Nephron (organoid): ENCODE measurements around the gene DOCK1.
"Not testable (repeated sequence)": the region's sequence is repeated elsewhere in the genome, so short reads cannot be mapped to it uniquely, and the experiment has no call there.

Experiments used
- H3K27ac Mint-ChIP-seq, 3 experiments: 2 replicates each; pipeline ENCODE4 v1.8.0; 2020; ENCODE audit warnings: mixed read lengths in 3 of 3, mild to moderate bottlenecking in 2 of 3, moderate library complexity in 1 of 3
- H3K27me3 Mint-ChIP-seq: 2 replicates; pipeline ENCODE4 v1.8.0; 2021; ENCODE audit warnings: low read depth, mild to moderate bottlenecking, moderate library complexity, mixed read lengths
- H3K36me3 Mint-ChIP-seq: 2 replicates; pipeline ENCODE4 v1.8.0; 2020; ENCODE audit warnings: low read depth, mixed read lengths
- H3K4me1 Mint-ChIP-seq: 2 replicates; pipeline ENCODE4 v1.8.0; 2020; ENCODE audit warnings: mixed read lengths
- H3K4me3 Mint-ChIP-seq, 3 experiments: 2 replicates each; pipeline ENCODE4 v1.8.0; 2020; ENCODE audit warnings: mild to moderate bottlenecking in 3 of 3, mixed read lengths in 3 of 3, moderate library complexity in 2 of 3
- H3K9me3 Mint-ChIP-seq: 2 replicates; pipeline ENCODE4 v1.8.0; 2020; ENCODE audit warnings: mixed read lengths
- TF ChIP-seq, protein P1 (sequence below), 3 experiments: fragments of 200-600 bp; sonication (generic); IDR thresholded peaks; one replicate each; pipeline ENCODE4 v1.5.0; 2021; ENCODE audit warnings: antibody characterized with exemption in 3 of 3; ENCODE audit not compliant: unreplicated experiment in 3 of 3

Gene DOCK1

GRCh38 chr10:127303746-127304145 lies 398.5 kb downstream of the DOCK1 start:
- no peaks in the 10 kb centered on the region for H3K9me3 Mint-ChIP-seq
- H3K27ac Mint-ChIP-seq: no peak overlapping the region
- H3K4me3 Mint-ChIP-seq: no peak overlapping the region
- H3K27me3 Mint-ChIP-seq: no peaks in the 10 kb centered on the region
- peaks cover 11% of the 10 kb centered on the region for H3K4me1 Mint-ChIP-seq
- TF ChIP-seq, protein P1, sequence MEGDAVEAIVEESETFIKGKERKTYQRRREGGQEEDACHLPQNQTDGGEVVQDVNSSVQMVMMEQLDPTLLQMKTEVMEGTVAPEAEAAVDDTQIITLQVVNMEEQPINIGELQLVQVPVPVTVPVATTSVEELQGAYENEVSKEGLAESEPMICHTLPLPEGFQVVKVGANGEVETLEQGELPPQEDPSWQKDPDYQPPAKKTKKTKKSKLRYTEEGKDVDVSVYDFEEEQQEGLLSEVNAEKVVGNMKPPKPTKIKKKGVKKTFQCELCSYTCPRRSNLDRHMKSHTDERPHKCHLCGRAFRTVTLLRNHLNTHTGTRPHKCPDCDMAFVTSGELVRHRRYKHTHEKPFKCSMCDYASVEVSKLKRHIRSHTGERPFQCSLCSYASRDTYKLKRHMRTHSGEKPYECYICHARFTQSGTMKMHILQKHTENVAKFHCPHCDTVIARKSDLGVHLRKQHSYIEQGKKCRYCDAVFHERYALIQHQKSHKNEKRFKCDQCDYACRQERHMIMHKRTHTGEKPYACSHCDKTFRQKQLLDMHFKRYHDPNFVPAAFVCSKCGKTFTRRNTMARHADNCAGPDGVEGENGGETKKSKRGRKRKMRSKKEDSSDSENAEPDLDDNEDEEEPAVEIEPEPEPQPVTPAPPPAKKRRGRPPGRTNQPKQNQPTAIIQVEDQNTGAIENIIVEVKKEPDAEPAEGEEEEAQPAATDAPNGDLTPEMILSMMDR (IDR thresholded peaks at IDR 0.05; ENCODE audit: unreplicated experiment in 3 of 3): no peak
- no peaks in the 10 kb centered on the region for H3K36me3 Mint-ChIP-seq

- no peaks in the 10 kb centered on the region for H3K27me3 Mint-ChIP-seq
- no peaks in the 10 kb centered on the region for H3K9me3 Mint-ChIP-seq
- TF ChIP-seq, protein P1 (IDR thresholded peaks at IDR 0.05; ENCODE audit: unreplicated experiment in 3 of 3): no peak
- peaks cover 8% of the 10 kb centered on the region for H3K4me1 Mint-ChIP-seq
- no peak overlapping the region for H3K4me3 Mint-ChIP-seq
- no peak overlapping the region for H3K27ac Mint-ChIP-seq
- no peaks in the 10 kb centered on the region for H3K36me3 Mint-ChIP-seq
These were observed 401.3 kb downstream of the DOCK1 start for GRCh38 chr10:127306479-127306878.

DNA sequence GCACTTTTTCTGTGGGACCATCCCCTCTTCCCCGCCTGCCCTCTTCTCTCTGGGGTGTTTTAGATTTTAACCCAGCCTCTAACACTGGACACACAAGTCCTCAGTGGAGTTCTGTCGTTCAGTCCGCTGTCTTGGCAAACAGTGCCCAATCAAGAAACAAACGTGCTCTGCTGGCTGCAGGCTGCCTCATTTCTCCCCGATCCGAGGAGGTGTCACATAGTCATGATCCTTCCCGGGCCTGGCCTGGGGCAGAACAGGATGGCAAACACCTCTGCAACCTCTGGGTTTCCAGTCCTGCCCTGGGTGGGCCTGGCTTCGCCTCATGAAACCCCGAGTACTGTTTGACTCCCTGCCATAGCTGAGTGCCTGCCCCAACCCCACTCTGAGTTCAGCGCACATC lies 402.1 kb downstream of the DOCK1 start:
- H3K27ac Mint-ChIP-seq: no peak overlapping the region
- peaks cover 8% of the 10 kb centered on the region for H3K4me1 Mint-ChIP-seq
- no peaks in the 10 kb centered on the region for H3K36me3 Mint-ChIP-seq

DNA sequence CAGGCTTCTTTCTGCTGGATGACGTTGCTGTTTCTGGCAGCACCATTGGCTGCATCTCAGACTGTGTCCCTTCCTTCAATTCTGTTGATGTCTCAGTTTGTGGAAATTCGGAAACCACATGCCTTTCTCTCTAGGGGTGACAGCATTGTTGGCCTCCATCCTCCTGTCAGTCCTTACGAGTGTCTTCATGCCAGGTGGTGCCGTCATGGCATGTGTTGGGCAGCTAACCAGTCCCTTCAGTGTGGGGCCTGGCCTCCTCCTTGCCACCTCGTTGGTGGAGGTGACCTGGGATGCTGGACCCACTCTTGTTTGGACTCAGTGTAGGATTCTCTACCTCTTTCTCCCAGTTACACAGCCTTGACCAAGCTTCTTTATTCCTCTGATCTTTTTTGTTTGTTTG lies 402.8 kb downstream of the DOCK1 start:
- Mint-ChIP-seq H3K9me3 (no peaks in the 10 kb centered on the region), H3K4me3 (no peak overlapping the region), H3K27me3 (no peaks in the 10 kb centered on the region), H3K36me3 (no peaks in the 10 kb centered on the region), H3K4me1 (peaks cover 8% of the 10 kb centered on the region), H3K27ac (no peak overlapping the region)
- TF ChIP-seq, protein P1 (IDR thresholded peaks at IDR 0.05; ENCODE audit: unreplicated experiment in 3 of 3): no peak

More for the DNA sequence above, 402.1 kb downstream of the DOCK1 start:
- no peak overlapping the region for H3K4me3 Mint-ChIP-seq
- H3K9me3 Mint-ChIP-seq: no peaks in the 10 kb centered on the region
- H3K27me3 Mint-ChIP-seq: no peaks in the 10 kb centered on the region
- TF ChIP-seq, protein P1 (IDR thresholded peaks at IDR 0.05; ENCODE audit: unreplicated experiment in 3 of 3): no peak

DNA sequence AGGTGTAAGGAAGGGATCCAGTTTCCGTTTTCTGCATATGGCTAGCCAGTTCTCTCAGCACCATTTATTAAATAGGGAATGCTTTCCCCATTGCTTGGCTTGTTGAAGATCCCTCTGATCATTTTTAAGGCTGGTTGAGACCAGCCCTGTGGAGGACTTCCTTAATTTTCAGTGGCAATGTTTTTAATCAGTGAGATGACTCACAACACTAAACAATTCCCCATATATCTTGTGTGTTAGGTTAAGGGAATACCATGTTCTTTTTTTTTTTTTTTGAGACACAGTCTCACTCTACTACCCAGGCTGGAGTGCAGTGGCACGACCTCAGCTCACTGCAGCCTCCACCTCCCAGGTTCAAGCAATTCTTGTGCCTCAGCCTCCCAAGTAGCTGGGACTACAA lies 404.4 kb downstream of the DOCK1 start:
- not testable (repeated sequence) for H3K36me3 Mint-ChIP-seq, H3K9me3 Mint-ChIP-seq, H3K4me3 Mint-ChIP-seq, H3K27me3 Mint-ChIP-seq, H3K27ac Mint-ChIP-seq
- peaks cover 17% of the 10 kb centered on the region for H3K4me1 Mint-ChIP-seq

- H3K9me3 Mint-ChIP-seq: no peaks in the 10 kb centered on the region
- no peaks in the 10 kb centered on the region for H3K27me3 Mint-ChIP-seq
These were observed 405.2 kb downstream of the DOCK1 start for GRCh38 chr10:127310430-127310829.

More at GRCh38 chr10:127310430-127310829, 405.2 kb downstream of the DOCK1 start:
- TF ChIP-seq, protein P1 (IDR thresholded peaks at IDR 0.05; ENCODE audit: unreplicated experiment in 3 of 3): no peak
- H3K27ac Mint-ChIP-seq: peak overlapping the region in 1 of 3 experiments; percentile 4
- no peaks in the 10 kb centered on the region for H3K36me3 Mint-ChIP-seq
- peaks cover 20% of the 10 kb centered on the region for H3K4me1 Mint-ChIP-seq
- H3K4me3 Mint-ChIP-seq: no peak overlapping the region
